ENCODE results near the gene IQCE.

Gene IQCE

DNA sequence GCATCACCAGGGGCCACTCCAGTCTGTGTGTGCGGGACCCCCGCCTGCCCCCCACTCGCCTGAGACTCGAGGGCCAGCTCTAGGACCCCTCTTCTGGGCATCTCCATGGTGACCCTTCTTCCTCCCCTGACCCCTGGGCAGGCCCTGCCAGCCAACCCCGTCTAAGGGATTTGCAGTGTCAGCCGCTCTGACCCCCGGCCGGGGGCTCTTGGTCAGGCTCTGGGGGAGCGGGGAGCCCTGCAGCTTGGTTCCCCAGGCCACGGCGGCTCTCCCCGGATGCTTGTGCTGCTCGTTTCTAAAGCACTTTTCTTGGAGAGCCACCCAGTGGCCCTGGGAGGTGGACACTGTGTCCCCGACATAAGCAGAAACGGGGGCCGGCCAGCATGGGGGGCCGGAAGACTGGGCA lies 78.3 kb downstream of the IQCE start:
- no peak for DNase-seq

DNA sequence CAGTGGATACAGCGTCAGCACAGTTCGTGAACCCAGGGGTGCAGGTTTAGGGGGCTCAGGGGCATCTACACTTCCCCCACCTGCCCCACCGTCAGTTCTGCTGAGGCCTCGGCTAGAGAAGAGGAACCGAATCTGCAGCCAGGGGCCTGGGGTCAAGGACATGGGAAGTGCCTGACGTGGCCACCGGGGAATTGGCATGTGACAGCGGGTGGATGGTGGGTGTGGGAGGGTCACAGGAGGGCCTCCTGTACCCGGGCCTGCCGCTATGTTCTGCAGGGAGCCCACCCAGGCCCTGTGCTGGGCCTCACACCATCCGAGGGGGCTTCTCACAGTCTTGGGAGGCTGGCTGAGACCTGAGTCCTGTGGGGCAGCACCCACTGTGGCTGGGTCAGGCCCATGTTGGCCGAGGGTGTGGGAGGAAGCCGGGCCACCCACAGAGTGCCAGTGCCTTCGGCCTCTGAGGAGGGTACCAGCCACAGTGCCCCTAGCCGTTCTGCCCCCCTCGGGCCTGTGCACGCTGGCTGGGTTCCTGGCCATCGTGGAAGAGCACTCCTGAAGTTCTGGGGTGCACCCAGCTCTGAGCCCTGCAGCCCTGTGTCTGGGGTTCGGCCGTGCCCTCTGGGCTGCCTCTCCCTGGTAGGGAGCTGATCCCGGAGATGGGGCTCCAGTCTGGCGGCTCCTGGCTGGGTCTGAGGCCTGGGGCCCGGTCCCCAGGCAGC lies 78.9 kb downstream of the IQCE start:
- DNase-seq, result no peak

DNA sequence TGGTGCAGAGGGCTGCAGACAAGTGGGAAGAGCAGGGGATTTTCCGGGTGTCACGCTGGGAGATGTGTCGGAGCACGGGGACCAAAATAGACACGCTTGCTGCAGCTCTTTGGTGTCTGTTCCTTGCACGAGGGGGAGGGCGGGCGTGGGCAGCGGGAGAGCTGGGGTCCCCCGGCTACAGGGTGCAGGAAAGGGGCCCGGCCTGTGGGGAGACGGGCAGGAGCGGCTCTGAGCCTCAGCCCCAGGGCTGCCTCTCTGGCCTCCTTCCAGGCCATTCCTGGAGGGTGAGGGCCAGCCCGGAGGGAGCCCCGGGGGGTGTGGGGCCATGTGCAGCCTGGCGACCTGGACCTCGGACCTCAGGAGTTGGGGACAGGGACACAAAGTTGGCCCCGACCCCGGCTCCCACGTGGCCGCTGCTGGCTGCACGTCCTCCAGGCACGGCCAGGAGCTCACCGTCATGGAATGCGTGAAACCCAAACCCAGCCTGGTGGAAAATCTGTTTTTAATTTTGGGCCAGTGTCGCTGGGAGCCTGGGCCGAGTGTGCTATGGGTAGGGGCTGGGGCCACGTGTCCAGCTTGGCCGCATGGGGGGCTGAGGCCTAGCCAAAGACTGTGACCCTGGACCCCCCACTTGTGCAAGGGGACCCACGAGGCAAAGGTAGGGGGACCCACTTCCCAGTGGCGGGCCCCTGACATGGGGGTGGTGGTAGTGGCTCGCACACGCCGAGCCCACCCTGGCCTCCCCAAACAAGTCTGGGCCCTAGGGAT lies 79.6 kb downstream of the IQCE start:
- no peak for DNase-seq

GRCh38 chr7:2639181-2639681 lies 80.5 kb downstream of the IQCE start:
- DNase-seq, result no peak

DNA sequence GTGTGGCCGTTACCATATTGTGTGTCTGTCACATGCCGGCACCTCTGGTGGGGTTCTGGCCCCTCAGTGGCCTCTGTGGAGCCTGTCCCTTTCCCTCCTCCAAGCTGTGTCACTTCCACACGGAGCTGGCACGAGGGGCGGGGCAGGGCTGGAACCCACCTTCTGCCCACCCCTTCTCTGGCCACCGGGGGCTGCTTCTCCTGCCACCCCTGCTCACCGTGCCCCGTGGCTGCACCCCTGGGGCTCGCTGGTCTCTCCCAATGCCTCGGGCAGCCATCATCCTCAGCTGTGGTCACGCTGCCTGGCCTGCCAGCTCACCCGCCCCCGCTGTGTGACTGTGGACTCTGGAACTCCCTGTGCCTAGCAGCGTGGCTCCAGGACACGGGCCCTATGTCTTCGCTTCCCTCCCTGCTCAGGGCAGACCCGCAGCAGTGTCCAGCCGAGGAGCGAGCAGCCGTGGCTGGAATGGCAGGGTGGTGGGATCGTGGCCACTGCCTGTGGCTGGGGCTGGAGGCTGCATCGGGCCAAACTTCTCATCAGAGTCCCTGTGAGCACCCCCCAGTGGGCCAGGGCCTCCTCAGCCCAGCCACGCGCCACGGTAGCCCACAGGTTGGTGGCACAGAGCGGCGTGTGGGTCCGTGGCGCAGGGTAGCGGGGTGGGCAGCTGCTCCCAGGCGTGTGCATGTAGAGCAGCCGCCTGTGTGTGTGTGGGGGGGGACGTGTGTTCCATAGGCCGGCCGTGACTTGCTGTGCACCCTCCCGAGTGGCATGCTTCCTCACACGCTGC lies 81.1 kb downstream of the IQCE start:
- DNase-seq, result no peak

DNA sequence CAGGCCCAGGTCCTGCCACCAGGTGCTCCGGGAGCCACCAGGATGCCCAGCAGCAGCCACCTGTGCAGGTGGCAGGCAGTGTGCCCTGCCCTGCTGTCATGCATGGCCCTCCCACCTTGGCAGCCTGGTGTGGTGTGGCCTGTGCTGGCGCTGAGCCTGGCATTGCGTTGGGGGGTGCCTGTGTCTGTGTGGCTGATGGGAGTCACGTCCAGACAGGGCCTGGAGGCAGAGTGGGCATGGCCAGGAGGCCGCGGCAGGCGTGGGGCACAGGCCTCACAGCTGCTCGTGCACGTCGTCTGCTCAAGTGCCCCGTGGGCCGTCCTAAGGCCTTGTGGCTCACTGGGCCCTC lies 81.7 kb downstream of the IQCE start:
- DNase-seq, result no peak

- DNase-seq, result no peak
Observed at GRCh38 chr7:2640846-2641316, 82.1 kb downstream of the IQCE start.

DNA sequence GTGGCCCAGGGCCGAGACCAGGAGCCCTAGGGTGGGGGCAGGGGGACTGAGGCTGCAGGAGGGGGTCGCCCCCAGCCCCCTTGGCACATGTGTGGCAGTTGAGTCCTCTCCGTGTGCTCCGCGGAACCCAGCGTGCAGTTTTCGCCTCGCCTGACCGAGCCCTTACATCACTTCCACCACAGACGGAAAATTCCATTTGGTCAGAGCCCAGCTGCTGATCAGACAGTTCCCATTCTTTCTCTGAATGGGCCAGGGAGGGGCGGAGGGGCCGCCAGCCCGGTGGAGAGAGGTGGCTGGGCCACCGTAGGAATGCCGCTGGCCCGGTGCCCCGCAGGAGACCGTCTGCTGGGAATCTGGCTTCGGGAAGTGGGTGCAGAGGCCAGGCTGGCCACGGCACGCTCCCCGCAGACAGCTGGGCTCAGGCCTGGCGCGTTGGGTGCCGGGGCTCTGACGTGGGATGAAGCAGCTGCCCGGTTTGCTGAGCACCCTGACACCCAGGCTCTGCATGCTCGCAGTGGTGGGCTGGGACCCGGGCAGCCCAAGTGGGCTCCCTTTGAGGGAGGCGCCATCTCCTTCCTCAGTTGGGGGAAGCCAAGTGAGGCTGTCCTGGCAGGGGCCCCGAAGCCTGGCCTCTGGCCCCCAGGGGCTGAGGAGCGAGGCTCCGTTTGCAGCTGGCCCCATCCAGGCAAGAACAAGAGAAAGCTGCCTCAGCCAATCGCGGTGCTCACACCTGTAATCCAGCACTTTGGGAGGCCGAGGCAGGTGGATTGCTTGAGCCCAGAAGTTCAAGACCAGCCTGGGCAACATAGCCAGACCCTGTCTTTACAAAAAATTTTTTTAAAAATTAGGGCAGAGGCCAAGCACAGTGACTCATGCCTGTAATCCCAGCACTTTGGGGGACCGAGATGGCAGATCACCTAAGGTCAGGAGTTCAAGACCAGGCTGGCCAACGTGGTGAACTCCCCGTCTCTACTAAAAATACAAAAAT lies 82.9 kb downstream of the IQCE start:
- DNase-seq, result no peak

DNA sequence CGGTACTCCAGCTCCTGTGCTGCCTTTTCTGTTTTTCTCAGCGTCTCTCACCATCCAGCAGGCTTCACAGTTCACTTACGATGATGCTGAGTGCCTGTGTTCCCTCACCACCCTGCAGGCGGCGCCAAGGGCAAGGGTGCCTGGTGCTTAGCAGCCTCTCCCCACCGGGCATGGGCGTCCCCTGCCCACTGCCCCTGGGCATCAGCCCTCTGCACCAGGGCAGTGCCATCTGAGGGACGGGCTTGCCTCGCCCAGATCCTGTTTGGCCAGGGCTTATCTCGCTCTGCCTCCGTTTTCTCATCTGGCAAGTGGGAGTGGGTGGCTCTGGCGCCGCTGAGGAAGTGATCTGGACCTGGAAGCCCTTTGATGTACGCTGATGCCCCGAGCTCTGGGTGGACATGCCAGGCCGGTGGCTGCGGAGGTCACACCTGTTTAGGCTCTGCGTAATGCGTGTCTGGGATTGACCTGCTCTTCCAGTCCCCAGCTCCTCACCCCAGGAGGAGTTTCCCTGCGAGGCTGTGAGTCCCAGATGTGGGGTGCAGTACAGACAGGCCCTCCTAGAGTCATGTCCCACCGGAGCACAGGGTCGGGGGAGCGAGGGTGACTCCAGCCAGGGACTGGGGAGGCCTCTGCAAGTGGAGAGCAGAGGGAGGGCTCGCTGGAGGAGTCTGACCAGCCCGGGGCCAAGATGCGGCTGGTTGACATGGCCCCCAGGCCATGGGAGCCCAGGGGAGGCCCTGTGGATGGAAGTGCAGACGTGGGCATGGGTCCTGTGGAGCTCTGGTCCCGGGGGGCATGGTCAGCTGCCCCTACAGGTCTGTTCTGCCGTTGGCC lies 84.8 kb downstream of the IQCE start:
- DNase-seq, result no peak

- no peak for DNase-seq
Observed at GRCh38 chr7:2644220-2644561, 85.4 kb downstream of the IQCE start.

DNA sequence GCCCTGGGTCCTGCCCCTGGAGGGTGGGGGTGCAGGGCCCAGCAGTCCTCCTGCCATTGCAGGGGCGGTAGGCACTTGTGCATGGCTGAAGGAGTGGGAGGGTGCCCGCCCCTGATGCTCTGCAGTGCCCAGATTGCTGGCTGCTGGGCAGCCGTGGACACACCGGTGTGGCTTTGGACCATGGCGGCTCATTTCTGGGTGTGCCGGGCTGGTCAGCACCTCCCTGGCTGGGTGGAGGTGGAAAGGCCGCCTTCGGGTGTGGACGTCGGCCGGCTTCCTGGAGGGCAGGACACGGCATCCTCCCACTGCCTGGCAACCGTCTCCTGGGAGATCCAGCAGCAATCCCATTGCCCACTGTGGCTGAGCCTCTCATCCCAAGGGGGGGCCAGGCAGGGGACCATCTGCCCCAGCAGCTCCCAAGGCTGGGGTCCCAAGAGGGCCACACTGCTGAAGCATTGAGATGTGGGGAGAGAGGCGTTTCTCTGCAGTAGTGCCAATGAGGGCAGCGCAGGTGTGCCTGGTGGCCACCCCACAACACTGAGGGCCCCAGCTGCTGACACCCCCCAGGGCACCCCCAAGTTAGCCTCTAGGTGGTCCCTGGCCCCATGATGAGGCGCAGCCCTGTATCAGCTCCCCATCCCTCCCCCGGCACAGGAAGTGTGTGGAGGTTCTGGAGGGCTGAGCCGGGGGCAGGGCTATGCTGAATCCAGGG lies 85.9 kb downstream of the IQCE start:
- DNase-seq, result no peak

DNA sequence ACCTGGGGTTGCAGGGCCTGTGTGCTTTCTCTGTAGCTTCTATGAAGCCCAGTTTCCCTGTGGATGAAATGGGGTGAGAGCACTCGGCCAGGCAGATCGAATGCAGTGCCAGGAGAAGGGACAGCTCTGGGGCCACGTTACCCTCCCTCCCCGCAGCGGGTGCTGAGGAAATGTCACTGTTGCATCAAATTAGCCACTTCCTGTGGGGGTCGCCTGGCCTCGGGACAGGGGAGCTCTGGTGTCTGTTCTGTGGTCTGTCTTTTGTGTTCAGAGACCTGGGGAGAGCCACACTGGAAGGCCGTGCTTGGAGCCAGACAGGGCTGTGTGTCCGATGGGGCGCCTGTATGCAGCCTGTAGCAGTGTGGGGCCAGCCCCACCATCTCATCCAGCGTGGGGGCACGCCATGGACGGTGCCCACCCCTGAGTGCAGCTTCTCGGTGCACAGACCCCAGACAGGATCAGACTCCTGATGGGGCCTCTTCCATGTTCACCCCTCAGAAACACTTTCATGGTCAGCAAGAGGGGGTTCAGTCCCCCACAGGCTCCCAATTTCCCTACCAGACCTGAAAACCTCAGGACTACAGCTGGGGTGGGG lies 86.6 kb downstream of the IQCE start:
- no peak for DNase-seq

DNA sequence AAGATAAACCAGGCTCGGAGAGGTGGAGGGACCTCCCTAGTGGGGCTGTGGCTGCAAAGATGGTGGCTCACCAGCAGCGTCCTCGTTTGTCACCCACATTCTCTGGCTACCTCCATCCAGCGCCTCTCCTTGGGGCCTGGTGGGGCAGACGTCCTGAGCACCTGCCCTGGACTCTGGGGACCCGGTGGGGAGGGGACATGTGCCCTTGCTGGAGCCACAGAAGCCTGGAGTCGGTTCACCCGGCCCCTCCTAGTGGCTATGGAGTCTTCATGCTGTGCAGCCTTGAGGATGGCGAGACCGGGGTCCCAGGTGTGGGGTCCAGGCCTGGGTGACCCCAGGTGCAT lies 87.5 kb downstream of the IQCE start:
- DNase-seq, result no peak

DNA sequence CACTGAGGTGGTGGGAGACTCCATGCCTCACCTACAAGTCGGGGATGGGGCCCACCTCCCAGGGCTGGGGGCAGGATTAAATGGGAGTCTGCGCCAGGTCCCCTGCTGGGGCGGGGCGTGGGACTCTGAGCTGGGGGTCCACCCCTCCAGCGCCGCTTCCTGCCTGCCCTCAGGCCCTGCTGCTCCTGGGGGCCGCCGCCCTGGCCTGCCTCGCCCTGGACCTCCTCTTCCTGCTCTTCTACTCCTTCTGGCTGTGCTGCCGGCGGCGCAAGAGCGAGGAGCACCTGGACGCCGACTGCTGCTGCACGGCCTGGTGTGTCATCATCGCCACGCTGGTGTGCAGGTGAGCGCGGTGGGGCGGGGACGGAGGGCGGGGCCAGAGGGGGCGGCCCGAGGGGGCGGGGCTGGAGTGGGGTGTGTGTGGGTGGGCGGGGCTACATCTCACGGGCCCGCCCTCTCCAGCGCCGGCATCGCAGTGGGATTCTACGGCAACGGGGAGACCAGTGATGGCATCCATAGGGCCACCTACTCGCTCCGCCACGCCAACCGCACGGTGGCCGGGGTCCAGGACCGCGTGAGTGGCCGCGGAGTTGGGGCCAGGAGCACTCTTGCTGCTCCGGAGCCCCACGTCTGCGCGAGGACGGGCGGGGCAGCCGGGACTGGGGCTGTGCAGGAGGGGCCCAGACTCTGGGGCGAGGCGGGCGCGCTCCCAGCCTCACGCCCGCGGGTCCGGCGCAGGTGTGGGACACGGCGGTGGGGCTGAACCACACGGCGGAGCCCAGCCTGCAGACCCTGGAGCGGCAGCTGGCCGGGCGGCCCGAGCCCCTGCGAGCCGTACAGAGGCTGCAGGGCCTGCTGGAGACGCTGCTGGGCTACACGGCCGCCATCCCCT lies 88.1 kb downstream of the IQCE start:
- DNase-seq, result no peak

GRCh38 chr7:2647594-2648172 lies 88.9 kb downstream of the IQCE start:
- DNase-seq, result no peak

DNA sequence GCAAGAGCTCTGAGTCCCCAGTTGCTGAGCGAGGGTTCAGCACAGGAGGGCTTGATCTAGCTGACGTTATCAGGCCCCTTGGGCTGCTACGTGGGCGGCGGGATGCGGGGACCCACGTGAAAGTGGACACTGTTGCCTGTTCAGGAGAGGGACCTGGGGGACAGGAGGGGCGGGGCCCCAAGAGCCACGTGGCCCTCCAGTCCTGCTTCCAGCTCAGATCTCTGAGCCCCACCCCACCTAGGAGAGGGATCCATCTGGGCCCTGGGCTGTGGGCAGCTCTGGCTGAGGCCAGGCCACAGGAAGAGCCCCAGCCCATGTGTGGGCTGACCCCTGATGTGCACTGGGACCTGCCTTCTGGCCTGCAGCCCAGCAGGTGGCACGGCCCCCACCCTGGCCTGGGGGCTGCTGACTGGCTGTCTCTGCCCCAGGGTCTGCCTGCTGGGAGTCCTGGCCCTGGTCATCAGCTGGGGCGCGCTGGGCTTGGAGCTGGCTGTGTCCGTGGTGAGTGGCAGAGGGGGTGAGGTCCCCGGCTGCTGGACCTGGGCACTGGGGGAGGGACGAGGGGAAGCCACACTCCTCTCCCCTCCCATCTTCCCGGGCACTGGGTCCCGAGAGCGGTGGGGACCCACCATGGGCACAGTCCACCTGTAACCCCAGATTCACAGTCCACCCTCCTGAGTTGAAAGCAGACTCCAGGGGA lies 90.5 kb downstream of the IQCE start:
- no peak for DNase-seq

GRCh38 chr7:2649991-2650390 lies 91.2 kb downstream of the IQCE start:
- no peak for DNase-seq

DNA sequence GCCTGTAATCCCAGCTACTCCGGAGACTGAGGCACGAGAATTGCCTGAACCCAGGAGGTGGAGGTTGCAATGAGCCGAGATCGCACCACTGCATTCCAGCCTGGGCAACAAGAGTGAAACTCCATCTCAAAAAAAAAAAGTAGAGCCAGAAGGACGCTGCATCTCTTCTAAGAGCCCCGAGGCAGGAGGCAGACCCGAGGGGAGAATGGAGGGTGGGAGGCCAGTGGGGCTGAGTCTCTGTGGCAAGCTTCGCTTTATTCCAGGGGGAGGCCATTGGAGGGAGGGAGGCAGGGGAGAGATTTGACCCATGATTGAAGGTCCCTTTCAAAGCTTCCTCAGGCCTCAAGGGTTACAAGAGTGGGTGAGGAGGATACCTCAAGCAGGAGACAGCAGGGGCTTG lies 91.7 kb downstream of the IQCE start:
- DNase-seq, result no peak
